Measurements from ENCODE around the gene TMEM163. TPM values are rescaled to one million over a fixed set of nuclear protein-coding genes. Genes with fewer than 3 reads are reported as not detected.

Gene TMEM163
- total and polyA plus RNA-seq, 2 experiments from 2014 or later: 1.1 TPM

DNA sequence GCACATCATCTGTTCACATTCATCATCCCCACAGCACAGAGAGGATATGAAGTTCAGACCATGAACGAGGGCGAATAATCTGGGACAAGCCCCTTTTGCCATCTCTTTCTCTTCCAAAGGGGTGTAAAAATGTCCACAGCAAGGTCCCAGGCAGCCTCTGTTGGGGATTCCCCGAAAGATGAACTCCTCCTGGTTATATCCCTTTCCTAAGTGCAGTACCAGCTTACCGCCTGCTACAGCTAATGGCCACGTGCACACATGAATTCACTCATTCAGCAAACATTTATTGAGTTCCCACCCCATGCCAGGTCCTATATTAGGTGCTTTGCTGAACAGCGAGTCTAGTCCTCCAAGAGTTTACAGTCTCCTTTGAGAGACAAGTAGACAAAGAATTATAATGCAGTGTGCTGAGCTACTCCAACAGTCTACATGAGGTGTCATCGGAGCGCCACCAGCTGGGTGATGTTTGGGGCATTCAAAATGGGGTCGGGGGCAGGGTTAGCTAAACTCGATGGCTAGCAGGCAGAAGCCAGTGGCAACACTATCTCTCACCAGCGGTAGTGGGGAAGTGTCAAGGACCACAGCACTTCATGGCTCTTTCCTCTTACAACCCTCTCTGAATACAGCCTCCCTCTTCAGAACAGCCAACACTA is 228.9 kb downstream of the TMEM163 start:
- no peaks in the 10 kb centered on the region for H3K4me1 ChIP-seq (ENCODE audit: insufficient read depth)
- no peak overlapping the region for H3K4me2 ChIP-seq
- H3K9me3 ChIP-seq (ENCODE audit: low read depth): no peaks in the 10 kb centered on the region
- no peak overlapping the region for H3K27ac ChIP-seq
- H2AFZ ChIP-seq: no peak overlapping the region
- TF ChIP-seq, protein P1, sequence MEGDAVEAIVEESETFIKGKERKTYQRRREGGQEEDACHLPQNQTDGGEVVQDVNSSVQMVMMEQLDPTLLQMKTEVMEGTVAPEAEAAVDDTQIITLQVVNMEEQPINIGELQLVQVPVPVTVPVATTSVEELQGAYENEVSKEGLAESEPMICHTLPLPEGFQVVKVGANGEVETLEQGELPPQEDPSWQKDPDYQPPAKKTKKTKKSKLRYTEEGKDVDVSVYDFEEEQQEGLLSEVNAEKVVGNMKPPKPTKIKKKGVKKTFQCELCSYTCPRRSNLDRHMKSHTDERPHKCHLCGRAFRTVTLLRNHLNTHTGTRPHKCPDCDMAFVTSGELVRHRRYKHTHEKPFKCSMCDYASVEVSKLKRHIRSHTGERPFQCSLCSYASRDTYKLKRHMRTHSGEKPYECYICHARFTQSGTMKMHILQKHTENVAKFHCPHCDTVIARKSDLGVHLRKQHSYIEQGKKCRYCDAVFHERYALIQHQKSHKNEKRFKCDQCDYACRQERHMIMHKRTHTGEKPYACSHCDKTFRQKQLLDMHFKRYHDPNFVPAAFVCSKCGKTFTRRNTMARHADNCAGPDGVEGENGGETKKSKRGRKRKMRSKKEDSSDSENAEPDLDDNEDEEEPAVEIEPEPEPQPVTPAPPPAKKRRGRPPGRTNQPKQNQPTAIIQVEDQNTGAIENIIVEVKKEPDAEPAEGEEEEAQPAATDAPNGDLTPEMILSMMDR (IDR thresholded peaks at IDR 0.05; ENCODE audit: poor library complexity): no peak
- WGBS (ENCODE audit: low lambda C conversion rate, missing lambda C conversion rate): 82% methylated on average over 11 of the region's 11 CpGs
- DNase-seq (ENCODE audit: low spot score): no peak
- H3K9me2 ChIP-seq (replicated peaks; ENCODE audit: insufficient read depth): no peaks in the 10 kb centered on the region
- H4K20me1 ChIP-seq (ENCODE audit: insufficient read depth, poor library complexity, severe bottlenecking): no peaks in the 10 kb centered on the region
- no peaks in the 10 kb centered on the region for H3K36me3 ChIP-seq (replicated peaks; ENCODE audit: insufficient read depth, low read depth)
- H3K79me2 ChIP-seq: no peaks in the 10 kb centered on the region
- H3K27me3 ChIP-seq: no peaks in the 10 kb centered on the region
- no peak overlapping the region for H3K4me3 ChIP-seq

DNA sequence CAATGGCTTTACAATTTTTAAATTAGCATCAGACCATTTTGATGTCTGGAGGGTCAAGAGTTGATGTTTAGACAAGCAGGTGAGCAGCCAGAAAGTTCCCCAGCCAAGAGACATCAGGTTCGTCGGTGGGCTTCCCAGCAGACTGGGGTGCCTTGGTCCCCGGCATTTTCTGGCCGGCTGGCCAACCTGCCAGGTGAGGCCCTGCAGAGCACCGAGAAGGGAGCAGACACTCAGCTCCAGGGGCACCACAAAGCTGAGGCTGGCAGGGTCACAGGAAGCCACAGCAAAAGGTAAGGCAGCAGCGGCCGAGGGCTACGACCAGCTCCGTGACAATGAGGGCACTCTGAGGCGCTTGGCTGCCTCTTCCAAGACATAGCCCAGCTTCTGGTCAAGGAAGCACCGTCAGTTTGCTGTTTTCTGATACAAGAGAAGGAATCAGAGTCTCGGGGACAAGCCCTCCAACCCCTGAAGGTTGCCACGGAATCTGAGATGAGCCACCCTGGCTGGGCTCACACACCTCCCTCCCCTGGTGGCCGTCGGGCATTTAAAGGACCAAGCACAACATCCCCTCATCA is 235.9 kb downstream of the TMEM163 start:
- H3K79me2 ChIP-seq: no peaks in the 10 kb centered on the region
- no peaks in the 10 kb centered on the region for H3K9me2 ChIP-seq (replicated peaks; ENCODE audit: insufficient read depth)
- TF ChIP-seq, protein P1 (IDR thresholded peaks at IDR 0.05; ENCODE audit: poor library complexity): no peak
- no peak for TF ChIP-seq EZH2phosphoT487 (IDR thresholded peaks at IDR 0.05; ENCODE audit: low read depth, severe bottlenecking, unreplicated experiment)
- no peak for TF ChIP-seq EZH2 (IDR thresholded peaks at IDR 0.05; ENCODE audit: borderline replicate concordance)
- H3K9me3 ChIP-seq (ENCODE audit: low read depth): no peaks in the 10 kb centered on the region
- no peaks in the 10 kb centered on the region for H3K36me3 ChIP-seq (replicated peaks; ENCODE audit: insufficient read depth, low read depth)
- H3K4me2 ChIP-seq: no peak overlapping the region
- no peak overlapping the region for H2AFZ ChIP-seq
- no peaks in the 10 kb centered on the region for H3K27me3 ChIP-seq
- H4K20me1 ChIP-seq (ENCODE audit: insufficient read depth, poor library complexity, severe bottlenecking): no peaks in the 10 kb centered on the region
- H3K27ac ChIP-seq: no peak overlapping the region
- no peak for DNase-seq (ENCODE audit: low spot score)
- no peak overlapping the region for H3K4me3 ChIP-seq
- 88% methylated on average over 15 of the region's 15 CpGs for WGBS (ENCODE audit: low lambda C conversion rate, missing lambda C conversion rate)
- no peaks in the 10 kb centered on the region for H3K4me1 ChIP-seq (ENCODE audit: insufficient read depth)

DNA sequence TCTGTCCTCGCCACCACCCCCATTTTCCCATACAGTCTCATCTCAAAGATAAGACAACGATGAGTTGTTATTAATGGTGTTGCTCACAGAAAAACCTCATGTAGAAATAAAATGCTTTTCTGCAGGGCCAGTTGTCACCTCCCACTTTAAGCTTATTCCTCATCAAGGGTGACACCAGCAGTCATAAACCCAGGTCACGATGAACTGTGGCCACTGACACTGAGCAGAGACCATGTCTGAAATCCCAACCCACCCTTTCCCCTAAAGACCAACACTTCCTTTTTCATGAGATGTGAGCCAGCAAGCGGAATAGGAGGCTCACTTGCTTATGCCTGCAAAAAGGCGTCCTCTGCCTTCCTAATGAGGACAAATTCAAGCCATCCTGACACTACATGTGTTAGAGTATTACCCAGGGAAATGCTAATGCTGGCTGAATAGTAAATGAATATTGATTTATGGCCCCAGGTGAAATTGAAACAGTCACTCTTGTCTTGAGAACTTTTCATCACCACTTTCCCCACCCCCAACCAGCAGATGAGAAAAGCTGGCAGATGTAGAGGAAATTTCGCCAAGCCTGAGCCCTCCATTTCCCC is 236.6 kb downstream of the TMEM163 start:
- TF ChIP-seq, protein P1 (IDR thresholded peaks at IDR 0.05; ENCODE audit: poor library complexity): no peak
- no peak for TF ChIP-seq EZH2phosphoT487 (IDR thresholded peaks at IDR 0.05; ENCODE audit: low read depth, severe bottlenecking, unreplicated experiment)
- no peak for TF ChIP-seq EZH2 (IDR thresholded peaks at IDR 0.05; ENCODE audit: borderline replicate concordance)
- H2AFZ ChIP-seq: no peak overlapping the region
- WGBS (ENCODE audit: low lambda C conversion rate, missing lambda C conversion rate): 92% methylated on average over 6 of the region's 6 CpGs
- no peak overlapping the region for H3K4me2 ChIP-seq
- no peak for DNase-seq (ENCODE audit: low spot score)
- no peaks in the 10 kb centered on the region for H3K9me3 ChIP-seq (ENCODE audit: low read depth)
- H3K4me1 ChIP-seq (ENCODE audit: insufficient read depth): no peaks in the 10 kb centered on the region
- no peaks in the 10 kb centered on the region for H4K20me1 ChIP-seq (ENCODE audit: insufficient read depth, poor library complexity, severe bottlenecking)
- H3K27ac ChIP-seq: no peak overlapping the region
- no peaks in the 10 kb centered on the region for H3K36me3 ChIP-seq (replicated peaks; ENCODE audit: insufficient read depth, low read depth)
- H3K79me2 ChIP-seq: no peaks in the 10 kb centered on the region
- H3K4me3 ChIP-seq: no peak overlapping the region
- no peaks in the 10 kb centered on the region for H3K27me3 ChIP-seq
- no peaks in the 10 kb centered on the region for H3K9me2 ChIP-seq (replicated peaks; ENCODE audit: insufficient read depth)

Measured in hepatocyte (in vitro differentiated cells).